Thoracic aorta (tissue), 2 donors: ENCODE results near the gene TNKS1BP1. TPM values are rescaled to one million over a fixed set of nuclear protein-coding genes. Genes with fewer than 3 reads are reported as not detected.

Experiments
- ATAC-seq: fragments of 150-250 bp; one replicate; pipeline ENCODE4 v1.8.0; 2017; ENCODE audit warnings: low read depth; ENCODE audit not compliant: insufficient number of reproducible peaks, low FRiP score
- DNase-seq: peaks from one replicate; pipeline ENCODE4 v3.0.0-alpha.2; 2020; ENCODE audit warnings: low spot score
- H3K27ac ChIP-seq, 2 donors: fragments of 200-600 bp; sonication (generic); 1 replicate in 1 of 2; 2 replicates in 1 of 2; pipeline ENCODE4 v1.5.1; 2016; ENCODE audit warnings: mild to moderate bottlenecking in 2 of 2, moderate library complexity in 2 of 2
- H3K27me3 ChIP-seq: fragments of 200-600 bp; sonication (generic); replicated peaks from 2 replicates; pipeline ENCODE4 v1.6.0; 2016; ENCODE audit warnings: mild to moderate bottlenecking; ENCODE audit not compliant: insufficient read depth
- H3K36me3 ChIP-seq: fragments of 200-600 bp; sonication (generic); one replicate; pipeline ENCODE4 v1.5.1; 2016
- H3K4me1 ChIP-seq, 2 donors: fragments of 200-600 bp; sonication (generic); 1 replicate in 1 of 2; 2 replicates in 1 of 2; pipeline versions ENCODE4 v1.5.1 to v1.6.0; 2016; ENCODE audit warnings: low read depth in 2 of 2, mild to moderate bottlenecking in 1 of 2; ENCODE audit not compliant: control insufficient read depth in 1 of 2
- H3K4me3 ChIP-seq: fragments of 200-600 bp; sonication (generic); 2 replicates; pipeline ENCODE4 v1.5.1; 2016; ENCODE audit warnings: mild to moderate bottlenecking
- H3K9me3 ChIP-seq: fragments of 200-600 bp; sonication (generic); 2 replicates; pipeline ENCODE4 v1.5.1; 2016
- CTCF ChIP-seq: fragments of 200-600 bp; sonication (generic); IDR thresholded peaks from one replicate; pipeline ENCODE4 v1.5.1; 2019; ENCODE audit warnings: antibody characterized with exemption
- total RNA-seq, 2 donors: library from RNA; depleted of rRNA; stranded (reverse); fragments of >200 nt; gene quantifications; one replicate each; pipeline versions ENCODE4 v1.1.0 to v1.2.3, GENCODE V29; 2016

TNKS1BP1 gene
- total RNA-seq, 2 donors from 2014 or later: 105 to 153 TPM

DNA sequence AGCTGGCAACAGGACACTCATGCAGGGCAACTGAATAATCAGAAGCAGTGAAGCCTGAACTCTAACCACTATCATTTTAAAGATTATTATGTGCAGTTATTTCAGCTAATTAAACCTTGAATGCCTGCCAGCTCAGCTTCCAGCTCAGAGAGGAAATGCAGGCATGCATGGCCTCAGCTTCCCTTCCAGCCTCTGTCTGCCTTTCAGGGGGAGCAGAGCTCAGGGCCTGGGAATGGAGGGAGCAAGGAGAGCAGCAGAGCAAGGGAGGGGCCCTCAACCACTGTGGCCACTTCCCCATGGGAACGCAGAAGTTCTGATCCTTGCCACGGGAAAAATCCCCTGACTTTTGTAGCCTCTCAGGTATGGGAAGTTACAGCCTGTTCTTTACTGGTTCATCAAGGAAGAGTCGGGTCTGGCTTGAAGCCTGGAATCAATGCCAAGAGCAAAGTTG lies 55.2 kb downstream of the TNKS1BP1 start:
- no peak for DNase-seq

DNA sequence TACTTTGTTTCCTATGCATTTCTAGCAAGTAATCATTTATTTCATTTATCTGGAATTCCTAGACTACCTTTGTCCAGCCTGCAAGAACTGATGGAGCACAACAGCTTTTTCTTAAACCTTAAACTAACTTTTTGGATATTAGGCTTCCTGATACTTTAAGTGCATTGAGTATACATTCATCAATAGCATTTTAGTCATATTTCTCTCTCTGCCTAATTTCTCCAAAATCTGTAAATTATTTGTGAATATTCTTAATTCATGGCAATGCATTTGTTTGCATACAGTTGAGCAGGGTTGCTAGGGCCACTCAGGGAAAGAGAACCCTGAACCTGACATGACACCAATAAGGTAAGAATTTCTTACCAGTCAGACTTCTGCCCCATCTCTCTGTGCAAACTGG lies 58.6 kb downstream of the TNKS1BP1 start:
- Histone ChIP-seq H3K9me3 (no peaks in the 10 kb centered on the region), H3K36me3 (no peaks in the 10 kb centered on the region), H3K4me3 (no peak overlapping the region), H3K4me1 (no peaks in the 10 kb centered on the region), H3K27me3 (no peaks in the 10 kb centered on the region), H3K27ac (no peak overlapping the region)
- ATAC-seq (no peak), DNase-seq (no peak)
- no peak for TF ChIP-seq CTCF

More for the DNA sequence above, 55.2 kb downstream of the TNKS1BP1 start:
- no peaks in the 10 kb centered on the region for H3K4me1 ChIP-seq
- H3K27me3 ChIP-seq: no peaks in the 10 kb centered on the region
- no peak for ATAC-seq
- H3K9me3 ChIP-seq: peaks cover 3% of the 10 kb centered on the region
- H3K27ac ChIP-seq: no peak overlapping the region
- no peak overlapping the region for H3K4me3 ChIP-seq
- no peaks in the 10 kb centered on the region for H3K36me3 ChIP-seq
- TF ChIP-seq CTCF: no peak

- DNase-seq: no peak
- H3K27me3 ChIP-seq: no peaks in the 10 kb centered on the region
- no peaks in the 10 kb centered on the region for H3K4me1 ChIP-seq
- H3K27ac ChIP-seq: no peak overlapping the region
- H3K9me3 ChIP-seq: no peaks in the 10 kb centered on the region
- H3K4me3 ChIP-seq: no peak overlapping the region
- no peak for ATAC-seq
- no peak for TF ChIP-seq CTCF
- no peaks in the 10 kb centered on the region for H3K36me3 ChIP-seq
Observed at GRCh38 chr11:57263351-57263750, 61.4 kb downstream of the TNKS1BP1 start.

DNA sequence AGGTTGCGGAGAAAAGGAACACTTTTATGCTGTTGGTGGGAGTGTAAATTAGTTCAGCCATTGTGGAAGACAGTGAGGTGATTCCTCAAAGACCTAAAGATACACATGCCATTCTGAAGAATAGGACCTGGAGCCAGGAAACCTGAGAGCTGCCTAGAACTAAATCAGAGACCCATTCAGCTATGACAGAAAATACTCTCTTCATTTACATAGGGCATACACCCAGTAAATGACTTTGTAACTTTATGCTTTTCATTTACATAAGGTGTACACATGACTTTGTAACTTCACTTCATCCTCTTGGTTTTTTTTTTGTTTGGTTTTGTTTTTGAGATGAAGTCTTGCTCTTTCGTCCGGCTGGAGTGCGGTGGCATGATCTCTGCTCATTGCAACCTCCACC lies 62.6 kb downstream of the TNKS1BP1 start:
- H3K27ac ChIP-seq: no peak overlapping the region
- DNase-seq: no peak
- no peaks in the 10 kb centered on the region for H3K9me3 ChIP-seq
- H3K36me3 ChIP-seq: no peaks in the 10 kb centered on the region
- H3K4me3 ChIP-seq: no peak overlapping the region
- ATAC-seq: no peak
- no peaks in the 10 kb centered on the region for H3K27me3 ChIP-seq
- H3K4me1 ChIP-seq: no peaks in the 10 kb centered on the region
- no peak for TF ChIP-seq CTCF

- peaks cover 3% of the 10 kb centered on the region for H3K9me3 ChIP-seq
- no peak overlapping the region for H3K27ac ChIP-seq
- no peaks in the 10 kb centered on the region for H3K27me3 ChIP-seq
- H3K4me3 ChIP-seq: no peak overlapping the region
- no peaks in the 10 kb centered on the region for H3K4me1 ChIP-seq
- DNase-seq: no peak
- ATAC-seq: no peak
- no peaks in the 10 kb centered on the region for H3K36me3 ChIP-seq
- TF ChIP-seq CTCF: no peak
Observed at GRCh38 chr11:57260937-57261783, 63.6 kb downstream of the TNKS1BP1 start.
